Ishikawa (cell line): ENCODE data around the gene C16orf86.

Experiments
- CEBPB ChIP-seq: IDR thresholded peaks from 2 replicates; pipeline ENCODE4 v1.6.1; 2012
- CREB1 ChIP-seq: IDR thresholded peaks from 2 replicates; pipeline ENCODE4 v1.6.1; 2012; ENCODE audit warnings: low read depth
- EGR1 ChIP-seq: IDR thresholded peaks from 2 replicates; pipeline ENCODE4 v1.6.1; 2012
- EP300 ChIP-seq: IDR thresholded peaks from 2 replicates; pipeline ENCODE4 v1.6.1; 2012; ENCODE audit warnings: borderline replicate concordance
- FOXM1 ChIP-seq: IDR thresholded peaks from 2 replicates; pipeline ENCODE4 v1.6.1; 2012; ENCODE audit warnings: low read depth, borderline replicate concordance
- RAD21 ChIP-seq: IDR thresholded peaks from 2 replicates; pipeline ENCODE4 v1.6.1; 2012; ENCODE audit warnings: low read depth
- TAF1 ChIP-seq: IDR thresholded peaks from 2 replicates; pipeline ENCODE4 v1.6.1; 2012; ENCODE audit warnings: low read depth, mild to moderate bottlenecking
- TCF12 ChIP-seq: IDR thresholded peaks from 2 replicates; pipeline ENCODE4 v1.6.1; 2012; ENCODE audit warnings: low read depth
- TEAD4 ChIP-seq: IDR thresholded peaks from 2 replicates; pipeline ENCODE4 v1.6.1; 2012
- YY1 ChIP-seq: IDR thresholded peaks from 2 replicates; pipeline ENCODE4 v1.6.1; 2012; ENCODE audit warnings: low read depth
- ZBTB7A ChIP-seq: IDR thresholded peaks from 2 replicates; pipeline ENCODE4 v1.6.1; 2012; ENCODE audit warnings: low read depth
- TF ChIP-seq, protein P1 (sequence below): IDR thresholded peaks from 2 replicates; pipeline ENCODE4 v1.6.1; 2012; ENCODE audit warnings: low read depth, mild to moderate bottlenecking
- TF ChIP-seq, protein P2 (sequence below): IDR thresholded peaks from 2 replicates; pipeline ENCODE4 v1.6.1; 2012
- TF ChIP-seq, protein P3 (sequence below): IDR thresholded peaks from 2 replicates; pipeline ENCODE4 v1.6.1; 2012

Gene C16orf86

DNA sequence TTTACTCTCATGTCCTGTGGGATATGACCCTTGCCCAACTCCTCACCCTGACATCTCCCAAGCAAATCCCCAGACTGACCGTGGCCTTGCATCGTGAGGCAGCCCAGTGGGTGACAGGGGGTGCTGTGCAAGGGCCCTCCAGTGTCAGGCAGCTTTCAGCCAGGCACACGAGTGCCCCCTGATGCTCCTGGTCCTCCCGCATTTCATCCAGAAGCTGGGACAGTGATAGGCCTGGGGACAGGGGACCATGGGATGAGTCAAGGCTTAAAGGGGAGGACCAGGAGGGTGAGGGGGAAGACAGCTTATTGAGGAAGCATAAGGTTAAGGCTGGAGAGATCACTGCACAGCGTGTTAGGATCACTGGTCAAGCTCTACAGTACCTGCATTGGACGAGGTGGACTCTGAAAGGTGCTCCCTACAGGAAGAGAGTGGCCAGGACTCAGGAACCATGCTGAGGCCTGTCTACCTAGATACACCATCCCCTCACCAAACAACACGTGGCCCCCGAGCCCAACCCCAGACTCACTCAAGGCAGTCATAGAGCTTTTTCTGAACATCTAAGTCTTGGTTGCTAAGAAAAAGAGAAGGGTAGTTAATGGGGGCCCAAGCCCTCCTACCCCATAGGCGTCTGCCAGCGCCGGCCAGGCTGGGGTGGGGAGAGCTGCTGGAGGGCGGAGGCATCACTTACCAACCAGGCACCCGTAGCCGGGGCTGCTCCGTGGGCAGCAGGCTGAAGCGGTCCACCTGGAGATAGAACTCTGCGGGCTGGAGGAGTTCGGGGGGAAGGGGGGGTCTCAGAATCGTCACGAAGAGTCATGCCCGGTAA lies 7.6 kb upstream of the C16orf86 start:
- TF ChIP-seq, protein P1, sequence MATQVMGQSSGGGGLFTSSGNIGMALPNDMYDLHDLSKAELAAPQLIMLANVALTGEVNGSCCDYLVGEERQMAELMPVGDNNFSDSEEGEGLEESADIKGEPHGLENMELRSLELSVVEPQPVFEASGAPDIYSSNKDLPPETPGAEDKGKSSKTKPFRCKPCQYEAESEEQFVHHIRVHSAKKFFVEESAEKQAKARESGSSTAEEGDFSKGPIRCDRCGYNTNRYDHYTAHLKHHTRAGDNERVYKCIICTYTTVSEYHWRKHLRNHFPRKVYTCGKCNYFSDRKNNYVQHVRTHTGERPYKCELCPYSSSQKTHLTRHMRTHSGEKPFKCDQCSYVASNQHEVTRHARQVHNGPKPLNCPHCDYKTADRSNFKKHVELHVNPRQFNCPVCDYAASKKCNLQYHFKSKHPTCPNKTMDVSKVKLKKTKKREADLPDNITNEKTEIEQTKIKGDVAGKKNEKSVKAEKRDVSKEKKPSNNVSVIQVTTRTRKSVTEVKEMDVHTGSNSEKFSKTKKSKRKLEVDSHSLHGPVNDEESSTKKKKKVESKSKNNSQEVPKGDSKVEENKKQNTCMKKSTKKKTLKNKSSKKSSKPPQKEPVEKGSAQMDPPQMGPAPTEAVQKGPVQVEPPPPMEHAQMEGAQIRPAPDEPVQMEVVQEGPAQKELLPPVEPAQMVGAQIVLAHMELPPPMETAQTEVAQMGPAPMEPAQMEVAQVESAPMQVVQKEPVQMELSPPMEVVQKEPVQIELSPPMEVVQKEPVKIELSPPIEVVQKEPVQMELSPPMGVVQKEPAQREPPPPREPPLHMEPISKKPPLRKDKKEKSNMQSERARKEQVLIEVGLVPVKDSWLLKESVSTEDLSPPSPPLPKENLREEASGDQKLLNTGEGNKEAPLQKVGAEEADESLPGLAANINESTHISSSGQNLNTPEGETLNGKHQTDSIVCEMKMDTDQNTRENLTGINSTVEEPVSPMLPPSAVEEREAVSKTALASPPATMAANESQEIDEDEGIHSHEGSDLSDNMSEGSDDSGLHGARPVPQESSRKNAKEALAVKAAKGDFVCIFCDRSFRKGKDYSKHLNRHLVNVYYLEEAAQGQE, result no peak
- TF ChIP-seq, protein P2, sequence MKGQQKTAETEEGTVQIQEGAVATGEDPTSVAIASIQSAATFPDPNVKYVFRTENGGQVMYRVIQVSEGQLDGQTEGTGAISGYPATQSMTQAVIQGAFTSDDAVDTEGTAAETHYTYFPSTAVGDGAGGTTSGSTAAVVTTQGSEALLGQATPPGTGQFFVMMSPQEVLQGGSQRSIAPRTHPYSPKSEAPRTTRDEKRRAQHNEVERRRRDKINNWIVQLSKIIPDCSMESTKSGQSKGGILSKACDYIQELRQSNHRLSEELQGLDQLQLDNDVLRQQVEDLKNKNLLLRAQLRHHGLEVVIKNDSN, result no peak
- TF ChIP-seq TEAD4 (no peak), CEBPB (no peak), EP300 (no peak), EGR1 (no peak), ZBTB7A (no peak), FOXM1 (no peak), TCF12 (no peak), CREB1 (no peak), RAD21 (no peak), YY1 (no peak), TAF1 (no peak)
- TF ChIP-seq, protein P3, sequence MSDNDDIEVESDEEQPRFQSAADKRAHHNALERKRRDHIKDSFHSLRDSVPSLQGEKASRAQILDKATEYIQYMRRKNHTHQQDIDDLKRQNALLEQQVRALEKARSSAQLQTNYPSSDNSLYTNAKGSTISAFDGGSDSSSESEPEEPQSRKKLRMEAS, result no peak

DNA sequence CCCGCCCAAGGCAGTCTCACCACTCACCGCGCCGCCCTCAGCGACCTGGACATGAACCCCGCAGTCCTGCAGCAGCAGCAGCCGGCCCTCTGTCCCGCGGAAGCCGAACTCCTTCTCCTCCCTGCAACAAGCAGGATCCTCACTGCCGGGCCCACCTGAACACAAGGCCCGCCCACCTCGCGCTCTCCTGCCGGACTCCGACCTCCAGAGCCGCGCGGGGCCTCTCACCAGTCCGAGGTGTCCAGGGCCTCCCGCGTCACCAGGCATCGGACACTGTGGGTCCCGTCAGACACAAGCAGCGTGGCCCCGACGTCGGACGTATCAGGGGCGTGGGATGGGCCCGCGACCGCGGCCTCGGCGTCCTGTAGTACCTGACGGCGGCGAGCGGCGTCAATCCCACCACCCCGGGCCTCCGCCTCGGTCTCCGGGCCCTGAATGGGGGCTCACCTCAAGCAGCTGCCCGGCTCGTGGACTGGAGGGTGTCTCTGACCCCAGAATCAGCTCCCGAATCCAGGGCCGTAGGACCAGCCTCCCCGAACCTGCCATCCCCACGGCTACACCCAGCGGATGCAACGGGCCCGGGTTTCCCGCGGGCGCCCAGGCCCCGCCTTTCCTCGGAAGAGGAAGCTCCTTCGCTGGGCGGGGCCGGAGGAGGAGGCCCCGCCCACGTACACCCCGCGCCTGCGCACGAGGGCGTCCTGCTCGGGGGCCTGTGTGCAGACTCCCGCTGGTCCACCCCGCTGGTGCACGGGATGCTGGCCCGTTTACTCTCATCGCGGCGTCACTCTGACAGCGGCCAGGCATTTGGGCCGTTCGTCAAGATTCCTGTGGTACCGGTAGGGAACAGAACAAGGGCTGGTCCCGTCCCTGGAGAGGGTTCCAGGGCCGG lies 6.7 kb upstream of the C16orf86 start, which contains the start of gene ACD:
Gene ACD (minus strand): TSS at position 586 of the 889 bp plus-strand sequence. CDS start 40 bp downstream, at position 546.
- TF ChIP-seq FOXM1 (no peak), ZBTB7A (peak; percentile 37; the same call in 1 of the 2 replicates), TAF1 (peak; percentile 71), CEBPB (no peak), EGR1 (peak; percentile 75), TCF12 (peak; percentile 19; the same call in 1 of the 2 replicates)
- TF ChIP-seq, protein P1, result 0 out of 2 replicates have a peak, but pooled peaks have one; percentile 5
- TF ChIP-seq, protein P3, result peak; percentile 43

DNA sequence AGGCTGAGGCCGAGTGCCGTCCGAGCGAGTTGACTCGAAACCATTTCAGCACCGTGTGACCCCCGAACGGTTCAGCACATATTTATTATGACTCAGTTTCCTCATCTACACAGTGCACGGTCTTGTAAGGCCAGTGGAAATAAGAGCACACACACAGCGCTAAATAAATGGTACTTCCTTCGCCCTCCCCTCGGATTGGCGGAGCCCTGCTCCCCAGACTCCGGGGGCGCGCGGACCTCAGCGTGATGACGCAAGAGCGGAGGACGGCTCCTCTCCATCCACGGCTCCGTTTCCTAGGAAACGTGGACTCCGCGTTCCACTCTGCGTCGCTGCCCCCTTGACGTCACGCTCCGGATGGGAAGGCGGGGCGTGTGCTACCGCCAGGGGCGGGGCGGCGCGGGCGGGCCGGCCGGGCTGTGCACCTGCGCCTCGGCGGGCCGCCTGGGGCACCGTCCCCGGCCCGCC lies 6.0 kb upstream of the C16orf86 start, which contains the start of gene PARD6A:
Gene PARD6A (plus strand): TSS at position 397 of the 465 bp plus-strand sequence. CDS start 79 bp downstream, outside the sequence.
- TF ChIP-seq CEBPB (peak; percentile 89), CREB1 (peak; percentile 83), TAF1 (no peak; the same call in 1 of the 2 replicates), RAD21 (no peak)

DNA sequence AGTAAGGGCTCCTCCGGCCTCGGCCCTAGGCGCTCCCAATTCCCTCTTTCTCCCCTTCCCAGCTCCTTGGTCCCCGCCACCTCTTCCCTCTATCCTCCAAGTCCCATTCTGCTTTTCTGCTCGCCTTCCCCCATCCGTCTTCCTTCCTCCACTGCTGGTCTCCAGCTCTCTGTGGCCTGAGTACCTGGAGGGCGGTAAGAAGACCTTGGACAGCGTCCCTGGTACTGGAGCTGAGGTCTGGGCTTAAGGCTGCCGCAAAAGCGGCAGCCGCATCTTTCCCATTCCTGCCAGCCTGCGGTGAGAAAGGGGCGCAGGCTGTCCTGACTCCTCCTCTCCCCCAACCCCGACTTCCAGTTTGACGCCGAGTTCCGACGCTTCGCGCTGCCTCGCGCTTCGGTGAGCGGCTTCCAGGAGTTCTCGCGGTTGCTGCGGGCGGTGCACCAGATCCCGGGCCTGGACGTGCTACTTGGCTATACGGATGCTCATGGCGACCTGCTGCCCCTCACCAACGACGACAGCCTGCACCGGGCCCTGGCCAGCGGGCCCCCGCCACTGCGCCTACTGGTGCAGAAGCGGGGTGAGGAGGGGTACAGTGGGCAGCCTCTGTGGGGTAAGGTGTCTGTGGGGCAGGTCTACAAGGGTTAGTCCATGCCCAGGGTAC lies 5.4 kb upstream of the C16orf86 start:
- TF ChIP-seq, protein P1, result peak; percentile 87
- no peak for TF ChIP-seq ZBTB7A
